ENCODE results near the gene MAPK1. TPM values are rescaled to one million over a fixed set of nuclear protein-coding genes. Genes with fewer than 3 reads are reported as not detected.
"Not testable (repeated sequence)": the region's sequence is repeated elsewhere in the genome, so short reads cannot be mapped to it uniquely, and the experiment has no call there.

MAPK1 gene
- total RNA-seq, 5 donors from 2014 or later (not counting 1 experiment from before 2014, with no cell fraction given), result 85.0 to 114 (median 110) TPM

- no peak overlapping the region for H3K27ac Mint-ChIP-seq
Observed at GRCh38 chr22:21755851-21756284, 111.6 kb downstream of the MAPK1 start.

GRCh38 chr22:21754523-21754922 is 112.9 kb downstream of the MAPK1 start:
- no peaks in the 10 kb centered on the region for H3K9me3 Mint-ChIP-seq
- no peak overlapping the region for H3K4me3 Mint-ChIP-seq
- Histone ChIP-seq H3K4me1 (ENCODE audit: control insufficient read depth in 1 of 2, extremely low read depth in 1 of 2, insufficient read depth in 2 of 2, low read length in 2 of 2) (peaks cover 0 to 6% of the 10 kb centered on the region in 2 experiments), H3K27me3 (replicated peaks in 1 of 2; ENCODE audit: control insufficient read depth in 2 of 2, extremely low read depth in 1 of 2, insufficient read depth in 2 of 2, low read length in 1 of 2) (no peaks in the 10 kb centered on the region), H3K36me3 (ENCODE audit: control insufficient read depth in 2 of 2, extremely low read depth in 1 of 2, insufficient read depth in 1 of 2, low read length in 1 of 2) (peaks cover 5 to 25% of the 10 kb centered on the region in 2 donors), H3K9me3 (no peaks in the 10 kb centered on the region), H3K4me3 (ENCODE audit: control insufficient read depth in 1 of 2, extremely low read depth in 1 of 2, low read length in 1 of 2) (no peak overlapping the region), H3K27ac (ENCODE audit: low read length) (no peak overlapping the region)
- DNase-seq, result peak in 1 of 35 experiments; percentile 37
- WGBS (ENCODE audit: insufficient coverage), result 83% methylated on average over 2 of the region's 7 CpGs
- ChIA-PET POLR2A (no interaction called here), CTCF (no interaction called here)
- no peak overlapping the region for H3K27ac Mint-ChIP-seq
- peaks cover 0 to 15% (median 0%) of the 10 kb centered on the region in 3 donors for H3K4me1 Mint-ChIP-seq
- ATAC-seq (replicated peaks in 1 of 4), result peak in 1 of 4 experiments; percentile 17
- H3K27me3 Mint-ChIP-seq, result no peaks in the 10 kb centered on the region
- H3K36me3 Mint-ChIP-seq, result peaks cover 20% of the 10 kb centered on the region

More at GRCh38 chr22:21755851-21756284, 111.6 kb downstream of the MAPK1 start:
- peaks cover 5 to 26% of the 10 kb centered on the region in 2 donors for H3K36me3 ChIP-seq (ENCODE audit: control insufficient read depth in 2 of 2, extremely low read depth in 1 of 2, insufficient read depth in 1 of 2, low read length in 1 of 2)
- no peak overlapping the region for H3K4me3 ChIP-seq (ENCODE audit: control insufficient read depth in 1 of 2, extremely low read depth in 1 of 2, low read length in 1 of 2)
- no peak overlapping the region for H3K27ac ChIP-seq (ENCODE audit: low read length)
- H3K27me3 Mint-ChIP-seq, result no peaks in the 10 kb centered on the region
- no peak overlapping the region for H3K4me3 Mint-ChIP-seq
- no peak for DNase-seq
- H3K27me3 ChIP-seq (replicated peaks in 1 of 2; ENCODE audit: control insufficient read depth in 2 of 2, extremely low read depth in 1 of 2, insufficient read depth in 2 of 2, low read length in 1 of 2), result no peaks in the 10 kb centered on the region
- H3K36me3 Mint-ChIP-seq, result peaks cover 24% of the 10 kb centered on the region
- ATAC-seq (replicated peaks in 1 of 4), result no peak
- 60% methylated on average over 1 of the region's 5 CpGs for WGBS (ENCODE audit: insufficient coverage)
- ChIA-PET CTCF (no interaction called here), POLR2A (no interaction called here)
- H3K4me1 Mint-ChIP-seq, result peaks cover 0 to 23% (median 5%) of the 10 kb centered on the region in 3 donors
- H3K9me3 ChIP-seq, result no peaks in the 10 kb centered on the region
- peaks cover 0 to 6% of the 10 kb centered on the region in 2 experiments for H3K4me1 ChIP-seq (ENCODE audit: control insufficient read depth in 1 of 2, extremely low read depth in 1 of 2, insufficient read depth in 2 of 2, low read length in 2 of 2)
- H3K9me3 Mint-ChIP-seq, result no peaks in the 10 kb centered on the region

- no peak for ATAC-seq (replicated peaks in 1 of 4)
- H3K9me3 Mint-ChIP-seq, result no peaks in the 10 kb centered on the region
- Histone ChIP-seq H3K27ac (ENCODE audit: low read length) (no peak overlapping the region), H3K9me3 (no peaks in the 10 kb centered on the region), H3K27me3 (replicated peaks in 1 of 2; ENCODE audit: control insufficient read depth in 2 of 2, extremely low read depth in 1 of 2, insufficient read depth in 2 of 2, low read length in 1 of 2) (no peaks in the 10 kb centered on the region), H3K4me3 (ENCODE audit: control insufficient read depth in 1 of 2, extremely low read depth in 1 of 2, low read length in 1 of 2) (no peak overlapping the region), H3K36me3 (ENCODE audit: control insufficient read depth in 2 of 2, extremely low read depth in 1 of 2, insufficient read depth in 1 of 2, low read length in 1 of 2) (peaks cover 5 to 20% of the 10 kb centered on the region in 2 donors), H3K4me1 (ENCODE audit: control insufficient read depth in 1 of 2, extremely low read depth in 1 of 2, insufficient read depth in 2 of 2, low read length in 2 of 2) (peaks cover 0 to 2% of the 10 kb centered on the region in 2 experiments)
- H3K36me3 Mint-ChIP-seq, result peaks cover 14% of the 10 kb centered on the region
- no peak for DNase-seq
- peaks cover 0 to 8% (median 0%) of the 10 kb centered on the region in 3 donors for H3K4me1 Mint-ChIP-seq
- ChIA-PET POLR2A (no interaction called here), CTCF (no interaction called here)
- 88% methylated on average over 11 of the region's 14 CpGs for WGBS (ENCODE audit: insufficient coverage)
- H3K27ac Mint-ChIP-seq, result no peak overlapping the region
- H3K27me3 Mint-ChIP-seq, result no peaks in the 10 kb centered on the region
- no peak overlapping the region for H3K4me3 Mint-ChIP-seq
Observed at GRCh38 chr22:21753374-21754111, 113.9 kb downstream of the MAPK1 start.

- Mint-ChIP-seq H3K4me1 (peaks cover 0 to 8% (median 0%) of the 10 kb centered on the region in 3 donors), H3K4me3 (no peak overlapping the region), H3K36me3 (peaks cover 8% of the 10 kb centered on the region), H3K27me3 (no peaks in the 10 kb centered on the region), H3K27ac (no peak overlapping the region), H3K9me3 (no peaks in the 10 kb centered on the region)
- WGBS (ENCODE audit: insufficient coverage), result no CpG with 5 or more reads among the region's 4 CpGs
- Histone ChIP-seq H3K4me3 (ENCODE audit: control insufficient read depth in 1 of 2, extremely low read depth in 1 of 2, low read length in 1 of 2) (no peak overlapping the region), H3K36me3 (ENCODE audit: control insufficient read depth in 2 of 2, extremely low read depth in 1 of 2, insufficient read depth in 1 of 2, low read length in 1 of 2) (peaks cover 5 to 12% of the 10 kb centered on the region in 2 donors), H3K9me3 (no peaks in the 10 kb centered on the region), H3K27ac (ENCODE audit: low read length) (no peak overlapping the region), H3K27me3 (replicated peaks in 1 of 2; ENCODE audit: control insufficient read depth in 2 of 2, extremely low read depth in 1 of 2, insufficient read depth in 2 of 2, low read length in 1 of 2) (no peaks in the 10 kb centered on the region), H3K4me1 (ENCODE audit: control insufficient read depth in 1 of 2, extremely low read depth in 1 of 2, insufficient read depth in 2 of 2, low read length in 2 of 2) (peaks cover 0 to 2% of the 10 kb centered on the region in 2 experiments)
- ATAC-seq (replicated peaks in 1 of 4) (no peak), DNase-seq (no peak)
- ChIA-PET POLR2A (no interaction called here), CTCF (no interaction called here)
Observed at GRCh38 chr22:21752276-21752675, 115.2 kb downstream of the MAPK1 start.

DNA sequence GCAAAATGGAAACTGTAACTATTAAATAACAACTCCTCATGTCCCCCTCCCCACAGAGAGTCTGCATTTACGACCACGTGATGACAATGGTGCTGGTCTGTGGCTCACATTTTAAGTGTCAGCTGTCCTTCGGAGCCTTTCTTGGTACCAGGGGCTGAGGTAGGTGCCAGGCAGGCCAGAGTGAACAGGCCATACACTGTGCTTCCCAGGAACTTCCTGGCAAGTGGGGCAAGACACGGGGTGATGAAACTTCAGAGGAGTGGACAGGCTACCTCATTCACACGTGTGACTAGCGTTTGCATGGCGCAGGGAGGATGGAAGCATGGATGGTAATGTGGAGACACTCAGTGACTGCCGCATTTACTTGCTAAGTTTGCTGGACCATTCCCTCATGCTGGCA is 121.5 kb downstream of the MAPK1 start:
- no peaks in the 10 kb centered on the region for H3K27me3 Mint-ChIP-seq
- DNase-seq (no peak), ATAC-seq (replicated peaks in 1 of 4) (no peak)
- Histone ChIP-seq H3K36me3 (ENCODE audit: control insufficient read depth in 2 of 2, extremely low read depth in 1 of 2, insufficient read depth in 1 of 2, low read length in 1 of 2) (no peaks in the 10 kb centered on the region), H3K4me3 (ENCODE audit: control insufficient read depth in 1 of 2, extremely low read depth in 1 of 2, low read length in 1 of 2) (no peak overlapping the region), H3K27ac (ENCODE audit: low read length) (no peak overlapping the region), H3K27me3 (replicated peaks in 1 of 2; ENCODE audit: control insufficient read depth in 2 of 2, extremely low read depth in 1 of 2, insufficient read depth in 2 of 2, low read length in 1 of 2) (no peaks in the 10 kb centered on the region), H3K4me1 (ENCODE audit: control insufficient read depth in 1 of 2, extremely low read depth in 1 of 2, insufficient read depth in 2 of 2, low read length in 2 of 2) (no peaks in the 10 kb centered on the region), H3K9me3 (no peaks in the 10 kb centered on the region)
- H3K4me1 Mint-ChIP-seq, result no peaks in the 10 kb centered on the region
- ChIA-PET CTCF (no interaction called here), POLR2A (no interaction called here)
- WGBS (ENCODE audit: insufficient coverage), result 100% methylated on average over 3 of the region's 8 CpGs
- H3K9me3 Mint-ChIP-seq, result no peaks in the 10 kb centered on the region
- no peaks in the 10 kb centered on the region for H3K36me3 Mint-ChIP-seq
- no peak overlapping the region for H3K27ac Mint-ChIP-seq
- H3K4me3 Mint-ChIP-seq, result no peak overlapping the region

DNA sequence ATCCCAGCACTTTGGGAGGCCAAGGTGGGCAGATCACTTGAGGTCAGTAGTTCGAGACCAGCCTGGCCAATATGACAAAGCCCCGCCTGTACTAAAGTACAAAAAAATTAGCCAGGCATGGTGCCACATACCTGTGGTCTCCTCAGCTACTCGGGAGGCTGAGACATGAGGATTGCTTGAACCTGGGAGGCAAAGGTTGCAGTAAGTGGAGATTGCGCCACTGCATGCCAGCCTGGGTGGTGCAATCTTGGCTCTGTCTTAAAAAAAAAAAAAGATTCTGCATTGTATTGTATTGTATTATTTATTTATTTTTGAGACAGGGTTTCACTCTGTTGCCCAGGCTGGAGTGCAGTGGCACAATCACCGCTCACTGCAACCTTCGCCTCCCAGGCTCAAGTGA is 122.5 kb downstream of the MAPK1 start:
- WGBS (ENCODE audit: insufficient coverage), result 96% methylated on average over 6 of the region's 6 CpGs
- H3K36me3 ChIP-seq (ENCODE audit: control insufficient read depth in 2 of 2, extremely low read depth in 1 of 2, insufficient read depth in 1 of 2, low read length in 1 of 2); CTCF ChIA-PET; H3K27me3 ChIP-seq (replicated peaks in 1 of 2; ENCODE audit: control insufficient read depth in 2 of 2, extremely low read depth in 1 of 2, insufficient read depth in 2 of 2, low read length in 1 of 2); H3K9me3 Mint-ChIP-seq; H3K4me3 Mint-ChIP-seq; POLR2A ChIA-PET; H3K4me3 ChIP-seq (ENCODE audit: control insufficient read depth in 1 of 2, extremely low read depth in 1 of 2, low read length in 1 of 2); H3K4me1 Mint-ChIP-seq; H3K36me3 Mint-ChIP-seq; H3K4me1 ChIP-seq (ENCODE audit: control insufficient read depth in 1 of 2, extremely low read depth in 1 of 2, insufficient read depth in 2 of 2, low read length in 2 of 2); DNase-seq; H3K9me3 ChIP-seq; H3K27ac Mint-ChIP-seq; H3K27me3 Mint-ChIP-seq; H3K27ac ChIP-seq (ENCODE audit: low read length); ATAC-seq (replicated peaks in 1 of 4): not testable (repeated sequence)

Measured in T-cell (primary cell).